ENCODE results near the gene ARHGAP27. TPM values are rescaled to one million over a fixed set of nuclear protein-coding genes. Genes with fewer than 3 reads are reported as not detected.

Gene ARHGAP27
- total and polyA plus RNA-seq, 9 of the 15 experiments (the other 6 are each of a cell fraction or from before 2014, with no cell fraction given) = 0.04 to 4.6 (median 2.1) TPM

- H3K9me1 ChIP-seq (ENCODE audit: control insufficient read depth, insufficient read depth, low read length) = no peaks in the 10 kb centered on the region
- H3K4me1 ChIP-seq (replicated peaks in 1 of 2; ENCODE audit: control insufficient read depth in 2 of 2, insufficient read depth in 2 of 2, low read length in 2 of 2) = peaks cover 20 to 22% of the 10 kb centered on the region in 2 experiments
- ChIA-PET CTCF (ENCODE audit: low intra/inter-chr PET ratio) (interaction anchor here (0.8 kb wide), 1 partner anchor 15 kb away, joined by 3 read pairs; no protein-coding TSS in a partner anchor), POLR2A (no interaction called here)
- H3K4me2 ChIP-seq (ENCODE audit: insufficient read depth, low read length) = no peak overlapping the region
- no peak overlapping the region for H2AFZ ChIP-seq (ENCODE audit: low read depth, low read length)
- FAIRE-seq = no peak
- in situ Hi-C loops (cut with MboI) = no loop called here
- H4K20me1 ChIP-seq (replicated peaks; ENCODE audit: control insufficient read depth, insufficient read depth, low read length) = no peaks in the 10 kb centered on the region
- intact Hi-C loops (cut with micrococcal nuclease) = loop anchor here (5.0 kb wide), 1 partner anchor 63 kb away; the partner anchor contains the start of gene MAP3K14
- TF ChIP-seq ZC3H11A (IDR thresholded peaks at IDR 0.05; ENCODE audit: low read depth, low read length) (no peak), ZNF217 (CRISPR knock-in tag; IDR thresholded peaks at IDR 0.05) (no peak), TSHZ1 (CRISPR knock-in tag; IDR thresholded peaks at IDR 0.05) (no peak), ZNF395 (CRISPR knock-in tag; IDR thresholded peaks at IDR 0.05) (no peak)
- no peak overlapping the region for H3K27ac ChIP-seq (ENCODE audit: extremely low read depth, low read depth, low read length)
- H3K36me3 ChIP-seq (ENCODE audit: control insufficient read depth, insufficient read depth, low read length) = no peaks in the 10 kb centered on the region
- no peak overlapping the region for H3K9ac ChIP-seq (ENCODE audit: insufficient read depth in 1 of 2, low read depth in 2 of 2, low read length in 2 of 2)
- DNase-seq (ENCODE audit: extremely low read depth in 1 of 4, low spot score in 3 of 4) = no peak
- no peak overlapping the region for H3K4me3 ChIP-seq
- no peaks in the 10 kb centered on the region; the same call in 1 of the 2 replicates for H3K9me3 ChIP-seq (replicated peaks; ENCODE audit: control insufficient read depth, insufficient read depth, low read depth, low read length)
- H3K27me3 ChIP-seq (ENCODE audit: control insufficient read depth in 2 of 2, insufficient read depth in 2 of 2, low read length in 2 of 2) = peaks cover 6 to 17% of the 10 kb centered on the region in 2 experiments; a peak in 3 of 5 replicates
- H3K79me2 ChIP-seq (ENCODE audit: control insufficient read depth, insufficient read depth, low read length) = no peaks in the 10 kb centered on the region
- 15% methylated on average over 13 of the region's 13 CpGs for WGBS (ENCODE audit: insufficient coverage, low coverage, missing lambda C conversion rate)
- no TSS peak for BruUV-seq (replicated peaks)
- no peak for ATAC-seq
Measured at GRCh38 chr17:45380046-45380765, 52.5 kb downstream of the ARHGAP27 start.
